HCT116 (cell line): ENCODE data around the gene DHDH.

Experiments
- CBX3 ChIP-seq: IDR thresholded peaks from 2 replicates; pipeline ENCODE4 v1.6.1; 2012; ENCODE audit warnings: low read depth
- ELF1 ChIP-seq: IDR thresholded peaks from 2 replicates; pipeline ENCODE4 v1.6.1; 2012; ENCODE audit warnings: low read depth, borderline replicate concordance
- EZH2 ChIP-seq: fragments of 200-600 bp; sonication (generic); IDR thresholded peaks from 2 replicates; pipeline ENCODE4 v1.6.1; 2017; ENCODE audit warnings: antibody characterized with exemption, mixed run types
- POLR2A ChIP-seq: IDR thresholded peaks from 2 replicates; pipeline ENCODE4 v1.7.0; 2011; ENCODE audit warnings: borderline replicate concordance; ENCODE audit not compliant: insufficient read depth, insufficient read length; ENCODE audit errors: extremely low read depth
- SP1 ChIP-seq: IDR thresholded peaks from 2 replicates; pipeline ENCODE4 v1.6.1; 2012; ENCODE audit warnings: low read depth
- YY1 ChIP-seq: IDR thresholded peaks from 2 replicates; pipeline ENCODE4 v1.6.1; 2011; ENCODE audit warnings: low read length, low read depth, moderate library complexity, mild to moderate bottlenecking; ENCODE audit not compliant: insufficient replicate concordance; ENCODE audit errors: extremely low read depth
- ZNF274 ChIP-seq: fragments of 200-500 bp; sonication (Bioruptor generic); IDR thresholded peaks from 2 replicates; pipeline ENCODE4 v1.6.1; 2014; ENCODE audit warnings: mild to moderate bottlenecking, low read depth, low read length, inconsistent platforms
- TF ChIP-seq, protein P1 (sequence below), 3 experiments: fragments of 200-600 bp in 1 of 3; sonication (generic) in 1 of 3; IDR thresholded peaks in 2 of 3; conservative IDR thresholded peaks in 1 of 3; 2 replicates each; pipeline ENCODE4 v1.5.1; 2012 to 2017; ENCODE audit warnings: low read depth in 2 of 3, low read length in 2 of 3, antibody characterized with exemption in 1 of 3, borderline replicate concordance in 1 of 3, control low read depth in 1 of 3, mild to moderate bottlenecking in 1 of 3, mixed read lengths in 1 of 3, mixed run types in 1 of 3, moderate library complexity in 1 of 3; ENCODE audit not compliant: insufficient read depth in 1 of 3
- TF ChIP-seq, protein P2 (sequence below): IDR thresholded peaks from 2 replicates; pipeline ENCODE4 v1.6.1; 2012; ENCODE audit warnings: low read depth

GRCh38 chr19:48963371-48964204 is 30.1 kb downstream of the DHDH start:
- TF ChIP-seq ELF1 (no peak), POLR2A (no peak), EZH2 (no peak), SP1 (peak; percentile 71; the same call in 1 of the 2 replicates), CBX3 (no peak), YY1 (no peak), ZNF274 (no peak)
- TF ChIP-seq, protein P1, sequence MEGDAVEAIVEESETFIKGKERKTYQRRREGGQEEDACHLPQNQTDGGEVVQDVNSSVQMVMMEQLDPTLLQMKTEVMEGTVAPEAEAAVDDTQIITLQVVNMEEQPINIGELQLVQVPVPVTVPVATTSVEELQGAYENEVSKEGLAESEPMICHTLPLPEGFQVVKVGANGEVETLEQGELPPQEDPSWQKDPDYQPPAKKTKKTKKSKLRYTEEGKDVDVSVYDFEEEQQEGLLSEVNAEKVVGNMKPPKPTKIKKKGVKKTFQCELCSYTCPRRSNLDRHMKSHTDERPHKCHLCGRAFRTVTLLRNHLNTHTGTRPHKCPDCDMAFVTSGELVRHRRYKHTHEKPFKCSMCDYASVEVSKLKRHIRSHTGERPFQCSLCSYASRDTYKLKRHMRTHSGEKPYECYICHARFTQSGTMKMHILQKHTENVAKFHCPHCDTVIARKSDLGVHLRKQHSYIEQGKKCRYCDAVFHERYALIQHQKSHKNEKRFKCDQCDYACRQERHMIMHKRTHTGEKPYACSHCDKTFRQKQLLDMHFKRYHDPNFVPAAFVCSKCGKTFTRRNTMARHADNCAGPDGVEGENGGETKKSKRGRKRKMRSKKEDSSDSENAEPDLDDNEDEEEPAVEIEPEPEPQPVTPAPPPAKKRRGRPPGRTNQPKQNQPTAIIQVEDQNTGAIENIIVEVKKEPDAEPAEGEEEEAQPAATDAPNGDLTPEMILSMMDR (IDR thresholded peaks at IDR 0.05 in 2 of 3, conservative IDR thresholded peaks at IDR 0.05 in 1 of 3; ENCODE audit: borderline replicate concordance in 1 of 3, insufficient read depth in 1 of 3, low read depth in 2 of 3, low read length in 2 of 3) = no peak
- TF ChIP-seq, protein P2, sequence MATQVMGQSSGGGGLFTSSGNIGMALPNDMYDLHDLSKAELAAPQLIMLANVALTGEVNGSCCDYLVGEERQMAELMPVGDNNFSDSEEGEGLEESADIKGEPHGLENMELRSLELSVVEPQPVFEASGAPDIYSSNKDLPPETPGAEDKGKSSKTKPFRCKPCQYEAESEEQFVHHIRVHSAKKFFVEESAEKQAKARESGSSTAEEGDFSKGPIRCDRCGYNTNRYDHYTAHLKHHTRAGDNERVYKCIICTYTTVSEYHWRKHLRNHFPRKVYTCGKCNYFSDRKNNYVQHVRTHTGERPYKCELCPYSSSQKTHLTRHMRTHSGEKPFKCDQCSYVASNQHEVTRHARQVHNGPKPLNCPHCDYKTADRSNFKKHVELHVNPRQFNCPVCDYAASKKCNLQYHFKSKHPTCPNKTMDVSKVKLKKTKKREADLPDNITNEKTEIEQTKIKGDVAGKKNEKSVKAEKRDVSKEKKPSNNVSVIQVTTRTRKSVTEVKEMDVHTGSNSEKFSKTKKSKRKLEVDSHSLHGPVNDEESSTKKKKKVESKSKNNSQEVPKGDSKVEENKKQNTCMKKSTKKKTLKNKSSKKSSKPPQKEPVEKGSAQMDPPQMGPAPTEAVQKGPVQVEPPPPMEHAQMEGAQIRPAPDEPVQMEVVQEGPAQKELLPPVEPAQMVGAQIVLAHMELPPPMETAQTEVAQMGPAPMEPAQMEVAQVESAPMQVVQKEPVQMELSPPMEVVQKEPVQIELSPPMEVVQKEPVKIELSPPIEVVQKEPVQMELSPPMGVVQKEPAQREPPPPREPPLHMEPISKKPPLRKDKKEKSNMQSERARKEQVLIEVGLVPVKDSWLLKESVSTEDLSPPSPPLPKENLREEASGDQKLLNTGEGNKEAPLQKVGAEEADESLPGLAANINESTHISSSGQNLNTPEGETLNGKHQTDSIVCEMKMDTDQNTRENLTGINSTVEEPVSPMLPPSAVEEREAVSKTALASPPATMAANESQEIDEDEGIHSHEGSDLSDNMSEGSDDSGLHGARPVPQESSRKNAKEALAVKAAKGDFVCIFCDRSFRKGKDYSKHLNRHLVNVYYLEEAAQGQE = no peak
